Fibroblast of lung (primary cell): ENCODE measurements around the gene OGFOD3. TPM values are rescaled to one million over a fixed set of nuclear protein-coding genes. Genes with fewer than 3 reads are reported as not detected.

Source experiments
- DNase-seq, 2 donors: peaks; one replicate each; pipeline versions ENCODE4 v3.0.0 to v3.0.0-alpha.2; 2010; ENCODE audit warnings: low read depth in 2 of 2
- H2AFZ ChIP-seq: 2 replicates; pipeline ENCODE4 v1.5.1; 2012; ENCODE audit warnings: low read length, control low read depth, inconsistent platforms
- H3K27ac ChIP-seq: 2 replicates; pipeline ENCODE4 v1.5.1; 2011; ENCODE audit warnings: low read length, control low read depth; ENCODE audit not compliant: insufficient read depth
- H3K27me3 ChIP-seq: 2 replicates; pipeline ENCODE4 v1.5.1; 2011; ENCODE audit warnings: mild to moderate bottlenecking, low read length; ENCODE audit not compliant: control insufficient read depth, insufficient read depth
- H3K36me3 ChIP-seq: 2 replicates; pipeline ENCODE4 v1.5.1; 2011; ENCODE audit warnings: low read length; ENCODE audit not compliant: control insufficient read depth, insufficient read depth
- H3K4me1 ChIP-seq: 2 replicates; pipeline ENCODE4 v1.5.1; 2011; ENCODE audit warnings: low read length; ENCODE audit not compliant: control insufficient read depth, insufficient read depth; ENCODE audit errors: extremely low read depth
- H3K4me2 ChIP-seq: 2 replicates; pipeline ENCODE4 v1.5.1; 2011; ENCODE audit warnings: low read length, control low read depth; ENCODE audit not compliant: insufficient read depth; ENCODE audit errors: extremely low read depth
- H3K4me3 ChIP-seq, 4 experiments: fragments of 200-600 bp in 1 of 4; sonication (generic) in 1 of 4; replicated peaks in 1 of 4; 2 replicates each; pipeline ENCODE4 v1.5.1; 2011 to 2016; ENCODE audit warnings: low read length in 4 of 4, low read depth in 3 of 4, mild to moderate bottlenecking in 3 of 4, control low read depth in 2 of 4, inconsistent platforms in 1 of 4, mixed read lengths in 1 of 4; ENCODE audit not compliant: insufficient read depth in 1 of 4; ENCODE audit errors: control extremely low read depth in 1 of 4
- H3K79me2 ChIP-seq: 2 replicates; pipeline ENCODE4 v1.5.1; 2012; ENCODE audit warnings: mild to moderate bottlenecking, low read length, inconsistent platforms; ENCODE audit not compliant: control insufficient read depth, insufficient read depth
- H3K9ac ChIP-seq: 2 replicates; pipeline ENCODE4 v1.5.1; 2011; ENCODE audit warnings: mild to moderate bottlenecking, low read length, control low read depth; ENCODE audit not compliant: insufficient read depth
- H3K9me3 ChIP-seq: 2 replicates; pipeline ENCODE4 v1.5.1; 2012; ENCODE audit warnings: low read depth, low read length; ENCODE audit not compliant: control insufficient read depth, insufficient read depth
- H4K20me1 ChIP-seq: 2 replicates; pipeline ENCODE4 v1.5.1; 2011; ENCODE audit warnings: low read length; ENCODE audit not compliant: control insufficient read depth, insufficient read depth; ENCODE audit errors: extremely low read depth
- EZH2 ChIP-seq: IDR thresholded peaks from 2 replicates; pipeline ENCODE4 v1.5.1; 2012; ENCODE audit warnings: low read length, control low read depth, mild to moderate bottlenecking; ENCODE audit errors: missing control alignments
- polyA plus RNA-seq, 2 donors: library from polyadenylated mRNA; depleted of rRNA in 1 of 2; stranded (reverse) in 1 of 2; unstranded in 1 of 2; fragments of >200 nt; gene quantifications; 2 replicates each; pipeline ENCODE4 v1.2.1, GENCODE V29; 2011 to 2012; ENCODE audit warnings: missing spikeins in 1 of 2
- total RNA-seq: library from RNA; depleted of rRNA; stranded (reverse); fragments of >200 nt; gene quantifications from 2 replicates; pipeline ENCODE4 v1.2.1, GENCODE V29; 2014
- TF ChIP-seq, protein P1 (sequence below), 2 donors: IDR thresholded peaks in 1 of 2; conservative IDR thresholded peaks in 1 of 2; 1 replicate in 1 of 2; 2 replicates in 1 of 2; pipeline ENCODE4 v1.5.1; 2011 to 2012; ENCODE audit warnings: low read length in 2 of 2, control low read depth in 1 of 2, inconsistent platforms in 1 of 2, low read depth in 1 of 2, mild to moderate bottlenecking in 1 of 2

Gene OGFOD3
- total and polyA plus RNA-seq, 2 donors (not counting 1 experiment from before 2014, with no cell fraction given): 25.6 to 27.1 TPM

DNA sequence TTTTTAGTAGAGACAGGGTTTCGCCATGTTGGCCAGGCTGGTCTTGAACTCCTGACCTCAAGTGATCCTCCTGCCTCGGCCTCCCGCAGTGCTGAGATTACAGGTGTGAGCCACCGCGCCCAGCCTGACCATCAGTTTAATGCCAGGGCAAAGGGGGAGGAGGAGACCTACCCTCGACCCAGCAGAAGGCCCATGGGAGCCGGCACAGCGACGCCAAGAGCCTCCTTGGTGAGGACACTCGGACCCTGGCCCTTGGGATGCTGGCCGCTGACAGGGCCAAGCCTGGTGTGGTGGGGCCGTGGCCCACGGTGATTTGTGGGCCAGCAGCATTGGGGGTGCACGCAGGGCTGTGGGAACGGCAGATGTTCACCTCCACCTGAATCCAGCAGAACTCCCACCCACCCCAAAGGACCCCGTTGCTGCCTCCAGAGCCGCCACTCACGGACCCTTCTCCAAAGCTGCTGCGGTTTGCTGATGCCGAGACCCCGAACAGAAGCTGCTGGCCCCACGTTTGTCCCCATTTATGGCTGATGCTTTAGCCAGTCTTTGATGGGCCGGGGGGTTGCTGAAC lies 26.8 kb downstream of the OGFOD3 start:
- Histone ChIP-seq H3K9me3 (no peaks in the 10 kb centered on the region), H3K79me2 (no peaks in the 10 kb centered on the region), H3K4me1 (peaks cover 2% of the 10 kb centered on the region), H3K4me2 (no peak overlapping the region), H3K27ac (no peak overlapping the region), H3K4me3 (no peak overlapping the region), H3K27me3 (peaks cover 14% of the 10 kb centered on the region), H2AFZ (no peak overlapping the region), H4K20me1 (no peaks in the 10 kb centered on the region), H3K36me3 (no peaks in the 10 kb centered on the region), H3K9ac (no peak overlapping the region)
- no peak for DNase-seq
- TF ChIP-seq EZH2: no peak

DNA sequence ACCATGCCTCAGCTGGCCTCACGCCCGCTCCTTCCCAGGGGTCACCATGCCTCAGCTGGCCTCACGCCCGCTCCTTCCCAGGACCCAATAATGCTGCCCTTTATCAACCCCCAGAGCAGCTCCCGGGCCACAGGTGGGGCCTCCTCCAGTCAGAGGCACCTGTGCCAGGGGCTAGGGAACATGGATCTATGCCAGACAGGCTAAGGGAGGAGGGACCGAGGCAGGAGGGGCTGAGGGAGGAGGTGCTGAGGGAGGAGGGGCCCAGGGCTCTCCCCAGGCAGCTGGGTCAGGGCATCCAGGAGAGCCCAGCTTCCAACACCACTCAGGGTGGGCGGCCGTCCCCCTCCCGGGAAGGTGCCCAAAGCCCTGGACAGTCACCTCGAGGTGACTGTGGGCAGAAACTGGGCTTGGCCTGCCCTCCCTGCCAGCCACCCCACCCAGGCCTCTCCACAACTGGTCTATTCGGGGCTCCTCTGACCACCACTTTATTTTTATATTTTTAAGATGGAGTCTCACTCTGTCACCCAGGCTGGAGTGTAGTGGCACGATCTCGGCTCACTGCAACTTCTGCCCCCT lies 27.4 kb downstream of the OGFOD3 start:
- TF ChIP-seq, protein P1, sequence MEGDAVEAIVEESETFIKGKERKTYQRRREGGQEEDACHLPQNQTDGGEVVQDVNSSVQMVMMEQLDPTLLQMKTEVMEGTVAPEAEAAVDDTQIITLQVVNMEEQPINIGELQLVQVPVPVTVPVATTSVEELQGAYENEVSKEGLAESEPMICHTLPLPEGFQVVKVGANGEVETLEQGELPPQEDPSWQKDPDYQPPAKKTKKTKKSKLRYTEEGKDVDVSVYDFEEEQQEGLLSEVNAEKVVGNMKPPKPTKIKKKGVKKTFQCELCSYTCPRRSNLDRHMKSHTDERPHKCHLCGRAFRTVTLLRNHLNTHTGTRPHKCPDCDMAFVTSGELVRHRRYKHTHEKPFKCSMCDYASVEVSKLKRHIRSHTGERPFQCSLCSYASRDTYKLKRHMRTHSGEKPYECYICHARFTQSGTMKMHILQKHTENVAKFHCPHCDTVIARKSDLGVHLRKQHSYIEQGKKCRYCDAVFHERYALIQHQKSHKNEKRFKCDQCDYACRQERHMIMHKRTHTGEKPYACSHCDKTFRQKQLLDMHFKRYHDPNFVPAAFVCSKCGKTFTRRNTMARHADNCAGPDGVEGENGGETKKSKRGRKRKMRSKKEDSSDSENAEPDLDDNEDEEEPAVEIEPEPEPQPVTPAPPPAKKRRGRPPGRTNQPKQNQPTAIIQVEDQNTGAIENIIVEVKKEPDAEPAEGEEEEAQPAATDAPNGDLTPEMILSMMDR (conservative IDR thresholded peaks at IDR 0.05 in 1 of 2, IDR thresholded peaks at IDR 0.05 in 1 of 2; ENCODE audit: low read depth in 1 of 2, low read length in 2 of 2): no peak
- TF ChIP-seq EZH2: no peak
- Histone ChIP-seq H3K27ac (no peak overlapping the region), H2AFZ (no peak overlapping the region), H3K4me2 (no peak overlapping the region), H3K79me2 (no peaks in the 10 kb centered on the region), H3K4me1 (no peaks in the 10 kb centered on the region), H4K20me1 (no peaks in the 10 kb centered on the region), H3K36me3 (no peaks in the 10 kb centered on the region), H3K27me3 (peaks cover 17% of the 10 kb centered on the region), H3K4me3 (no peak overlapping the region), H3K9ac (no peak overlapping the region), H3K9me3 (no peaks in the 10 kb centered on the region)
- DNase-seq: no peak

DNA sequence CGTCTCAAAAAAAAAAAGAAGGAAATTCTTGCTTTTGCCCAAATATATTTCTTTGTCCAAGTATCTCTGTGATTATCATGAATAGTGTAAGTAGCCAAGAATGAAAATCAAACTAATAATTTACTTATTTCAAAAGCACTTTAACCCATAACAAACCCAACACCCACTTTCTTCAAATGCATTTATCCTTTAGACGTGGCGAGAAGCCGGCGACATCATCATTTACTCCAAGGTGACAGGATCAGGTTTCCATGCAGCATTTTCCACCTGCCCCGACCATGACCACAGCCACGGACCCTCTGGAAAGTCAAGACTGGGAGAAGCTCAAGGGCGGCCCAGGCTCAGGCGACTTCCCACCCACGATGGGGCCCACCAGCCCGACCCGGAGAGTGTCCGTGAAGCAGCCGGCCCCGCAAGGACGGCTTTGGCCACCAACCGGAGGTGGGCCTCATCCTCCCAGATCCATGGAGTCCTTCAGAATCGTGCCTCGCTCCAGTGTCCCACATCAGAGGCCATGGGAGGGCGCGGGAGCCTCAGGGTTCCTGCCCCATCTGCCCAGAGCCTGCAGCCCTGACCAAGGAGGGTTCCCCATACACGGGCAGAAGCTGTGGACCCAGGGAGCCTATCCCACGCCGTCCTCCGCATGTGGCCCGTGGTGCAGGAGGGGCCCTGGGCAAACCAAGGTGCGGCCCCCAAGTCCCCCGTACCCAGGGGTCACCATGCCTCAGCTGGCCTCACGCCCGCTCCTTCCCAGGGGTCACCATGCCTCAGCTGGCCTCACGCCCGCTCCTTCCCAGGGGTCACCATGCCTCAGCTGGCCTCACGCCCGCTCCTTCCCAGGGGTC lies 28.1 kb downstream of the OGFOD3 start:
- H4K20me1 ChIP-seq: no peaks in the 10 kb centered on the region
- no peaks in the 10 kb centered on the region for H3K9me3 ChIP-seq

More for the DNA sequence above, 28.1 kb downstream of the OGFOD3 start:
- no peak overlapping the region for H2AFZ ChIP-seq
- no peak overlapping the region for H3K27ac ChIP-seq
- no peak overlapping the region for H3K9ac ChIP-seq
- no peaks in the 10 kb centered on the region for H3K4me1 ChIP-seq
- no peaks in the 10 kb centered on the region for H3K36me3 ChIP-seq
- DNase-seq: no peak
- H3K79me2 ChIP-seq: no peaks in the 10 kb centered on the region
- TF ChIP-seq, protein P1 (conservative IDR thresholded peaks at IDR 0.05 in 1 of 2, IDR thresholded peaks at IDR 0.05 in 1 of 2; ENCODE audit: low read depth in 1 of 2, low read length in 2 of 2): no peak
- TF ChIP-seq EZH2: no peak
- peaks cover 17% of the 10 kb centered on the region for H3K27me3 ChIP-seq
- no peak overlapping the region for H3K4me3 ChIP-seq
- H3K4me2 ChIP-seq: no peak overlapping the region
